Right lobe of liver (tissue), 4 donors: ENCODE data around the gene ZNF594.
"Not testable (repeated sequence)": the region's sequence is repeated elsewhere in the genome, so short reads cannot be mapped to it uniquely, and the experiment has no call there.

ENCODE experiments used
- CTCF ChIP-seq, 4 donors: fragments of 200-600 bp in 3 of 4; fragments of 450-650 bp in 1 of 4; IDR thresholded peaks; one replicate each; pipeline versions ENCODE4 v1.5.1 to v1.8.0; 2016 to 2022; ENCODE audit warnings: antibody characterized with exemption in 4 of 4, mild to moderate bottlenecking in 2 of 4
- POLR2A ChIP-seq: fragments of 450-650 bp; IDR thresholded peaks from one replicate; pipeline ENCODE4 v1.6.1; 2017; ENCODE audit warnings: antibody characterized with exemption, mild to moderate bottlenecking
- donor health status: DM: no; HTN: no; CAD: no.
- donor health status: DM: no; HTN: no; CAD: no.
- donor health status: DM: no; HTN: yes; CAD: no.

- not testable (repeated sequence) for TF ChIP-seq POLR2A; CTCF (IDR thresholded peaks at IDR 0.05)
Measured at GRCh38 chr17:5131799-5132502, 59.7 kb downstream of the ZNF594 start.
